Omental fat pad (tissue), 4 donors: ENCODE results near the gene IFNA17. TPM values are rescaled to one million over a fixed set of nuclear protein-coding genes. Genes with fewer than 3 reads are reported as not detected.
"Not testable (repeated sequence)": the region's sequence is repeated elsewhere in the genome, so short reads cannot be mapped to it uniquely, and the experiment has no call there.

Source experiments
- ATAC-seq: fragments of 150-250 bp; one replicate; pipeline ENCODE4 v1.9.1; 2016; ENCODE audit warnings: mild to moderate bottlenecking, moderate library complexity; ENCODE audit not compliant: low FRiP score
- DNase-seq: peaks from one replicate; pipeline ENCODE4 v3.0.0-alpha.2; 2019; ENCODE audit warnings: low spot score
- total RNA-seq, 4 donors: library from RNA; depleted of rRNA; stranded (reverse); fragments of >200 nt; gene quantifications; one replicate each; pipeline ENCODE4 v1.1.0, GENCODE V29; 2016
- TF ChIP-seq, protein P1 (sequence below), 3 donors: fragments of 450-650 bp; IDR thresholded peaks; one replicate each; pipeline ENCODE4 v1.5.1; 2016 to 2017; ENCODE audit warnings: antibody characterized with exemption in 3 of 3, mild to moderate bottlenecking in 3 of 3, moderate library complexity in 2 of 3

The IFNA17 gene
- total RNA-seq, 4 donors from 2014 or later = not detected

DNA sequence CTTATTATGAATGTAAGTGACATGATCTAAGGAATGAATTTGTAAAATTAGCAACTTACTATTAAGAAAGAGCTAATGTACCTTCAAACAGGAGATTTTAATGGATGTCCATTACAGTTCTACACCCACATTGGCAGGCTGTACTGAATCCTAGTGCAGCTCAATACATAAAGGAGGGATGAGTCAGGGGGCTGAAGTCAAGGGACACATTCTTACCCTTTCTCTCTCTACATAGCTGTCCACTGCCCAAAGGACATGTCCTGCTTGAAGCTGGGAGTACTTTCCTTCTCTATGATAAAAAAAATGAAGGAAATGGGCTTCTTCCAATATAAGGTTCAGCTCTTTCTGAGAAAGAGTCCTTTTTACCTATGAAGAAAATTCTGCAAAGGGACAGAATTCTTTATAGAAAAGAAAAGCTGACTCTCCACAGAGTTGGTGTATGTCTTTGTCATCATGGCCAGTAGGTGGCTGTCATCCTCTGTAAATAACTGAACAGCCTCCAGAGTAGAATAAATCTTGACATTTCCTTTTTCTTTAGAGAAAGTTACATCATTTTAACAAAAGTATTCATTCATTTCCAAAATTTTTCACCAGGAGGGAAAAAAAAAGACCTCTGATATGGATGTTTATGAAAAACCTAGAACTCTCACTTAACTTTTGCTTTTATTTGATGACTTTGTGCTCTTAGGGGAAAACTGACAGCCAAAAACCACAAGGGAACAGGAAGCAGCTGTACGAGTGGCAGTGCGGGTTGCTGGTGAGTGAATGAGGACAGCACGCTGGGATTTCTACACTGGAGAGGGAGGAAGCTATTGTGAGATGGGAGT lies 24.9 kb upstream of the IFNA17 start:
- ATAC-seq (no peak), DNase-seq (no peak)
- TF ChIP-seq, protein P1, sequence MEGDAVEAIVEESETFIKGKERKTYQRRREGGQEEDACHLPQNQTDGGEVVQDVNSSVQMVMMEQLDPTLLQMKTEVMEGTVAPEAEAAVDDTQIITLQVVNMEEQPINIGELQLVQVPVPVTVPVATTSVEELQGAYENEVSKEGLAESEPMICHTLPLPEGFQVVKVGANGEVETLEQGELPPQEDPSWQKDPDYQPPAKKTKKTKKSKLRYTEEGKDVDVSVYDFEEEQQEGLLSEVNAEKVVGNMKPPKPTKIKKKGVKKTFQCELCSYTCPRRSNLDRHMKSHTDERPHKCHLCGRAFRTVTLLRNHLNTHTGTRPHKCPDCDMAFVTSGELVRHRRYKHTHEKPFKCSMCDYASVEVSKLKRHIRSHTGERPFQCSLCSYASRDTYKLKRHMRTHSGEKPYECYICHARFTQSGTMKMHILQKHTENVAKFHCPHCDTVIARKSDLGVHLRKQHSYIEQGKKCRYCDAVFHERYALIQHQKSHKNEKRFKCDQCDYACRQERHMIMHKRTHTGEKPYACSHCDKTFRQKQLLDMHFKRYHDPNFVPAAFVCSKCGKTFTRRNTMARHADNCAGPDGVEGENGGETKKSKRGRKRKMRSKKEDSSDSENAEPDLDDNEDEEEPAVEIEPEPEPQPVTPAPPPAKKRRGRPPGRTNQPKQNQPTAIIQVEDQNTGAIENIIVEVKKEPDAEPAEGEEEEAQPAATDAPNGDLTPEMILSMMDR (IDR thresholded peaks at IDR 0.05) = no peak

DNA sequence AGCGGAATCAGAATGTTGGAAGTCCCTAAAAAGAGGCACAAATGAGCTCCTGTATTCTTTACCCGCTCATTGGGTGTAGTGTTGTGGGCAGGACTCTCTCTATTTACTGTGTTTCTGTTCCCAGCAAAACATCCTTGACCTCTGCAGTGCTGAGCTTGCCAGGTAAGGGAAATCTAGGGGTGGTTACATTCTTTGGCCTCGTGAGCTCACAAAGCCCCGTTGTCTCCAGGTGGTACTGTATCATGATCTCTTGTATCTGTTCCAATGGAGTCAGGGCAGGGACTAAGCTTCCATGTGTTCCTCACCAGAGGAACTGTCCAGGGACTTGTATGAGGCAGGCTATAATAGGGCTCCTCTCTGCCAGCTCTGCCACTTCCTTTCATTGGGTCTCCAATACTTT lies 23.6 kb upstream of the IFNA17 start:
- no peak for ATAC-seq
- TF ChIP-seq, protein P1 (IDR thresholded peaks at IDR 0.05) = no peak
- no peak for DNase-seq

DNA sequence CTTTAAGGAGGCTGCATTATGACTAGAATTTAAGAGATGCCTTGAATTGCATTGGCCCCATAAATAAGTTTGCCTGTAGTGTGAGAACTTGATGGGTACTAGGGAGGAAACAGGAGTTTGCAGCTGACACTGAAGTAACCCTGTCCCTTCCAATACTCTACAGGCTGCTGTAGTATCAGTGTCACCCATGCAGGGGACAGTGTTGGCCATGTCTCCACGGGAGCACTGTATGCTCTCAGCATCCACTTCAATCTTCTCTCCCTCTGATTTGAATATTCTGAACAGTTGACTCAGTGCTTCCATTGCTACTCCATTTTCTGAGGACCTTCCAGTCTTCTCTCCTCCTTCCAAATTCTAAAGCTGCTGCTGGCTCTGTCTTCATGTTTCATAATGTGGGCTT lies 23.2 kb upstream of the IFNA17 start:
- DNase-seq = no peak
- TF ChIP-seq, protein P1 (IDR thresholded peaks at IDR 0.05) = no peak
- ATAC-seq = no peak

DNA sequence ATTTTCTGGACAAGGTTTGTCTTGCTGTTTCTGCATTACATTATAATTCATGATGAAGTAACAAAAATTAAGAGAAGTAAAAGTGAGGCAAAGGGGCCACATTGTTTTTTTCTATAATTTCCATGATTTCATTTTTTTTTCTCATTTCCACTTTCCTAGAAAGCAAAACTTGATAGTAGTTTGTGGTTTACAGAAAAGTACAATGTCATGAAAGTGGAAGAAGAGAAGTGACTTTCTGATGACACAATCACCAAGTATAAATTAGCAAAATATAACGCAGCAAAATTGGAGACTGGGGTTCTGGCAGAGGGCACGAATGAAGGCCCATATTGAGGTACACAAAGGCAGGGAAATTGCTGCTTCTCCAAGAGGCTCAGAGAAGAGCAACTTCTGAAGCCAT lies 16.8 kb upstream of the IFNA17 start:
- DNase-seq = no peak
- no peak for ATAC-seq
- TF ChIP-seq, protein P1 (IDR thresholded peaks at IDR 0.05) = no peak

DNA sequence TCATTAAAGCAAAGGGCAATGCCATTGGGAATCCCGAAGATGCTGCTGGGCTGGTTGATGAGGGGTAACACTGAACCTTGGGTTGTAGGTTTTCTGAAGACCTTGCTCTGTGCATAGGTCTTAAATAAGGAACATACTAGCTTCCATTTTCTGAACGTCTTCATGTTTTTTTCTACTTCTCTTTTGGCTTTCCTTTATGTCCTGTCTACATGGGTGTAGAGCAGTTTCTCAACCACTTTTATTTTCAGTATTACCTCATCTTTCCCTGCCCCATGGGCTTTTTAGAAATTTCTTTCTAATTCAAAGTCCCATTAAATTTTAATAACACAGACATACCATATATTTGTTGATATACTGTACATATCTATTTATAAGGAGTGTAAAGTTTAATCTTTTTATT lies 11.9 kb upstream of the IFNA17 start, which contains the start of gene IFNA14:
Gene IFNA14 (minus strand): TSS at position 95 of the 400 bp plus-strand sequence. CDS start 70 bp downstream, at position 25.
- DNase-seq = no peak
- ATAC-seq = no peak
- TF ChIP-seq, protein P1 (IDR thresholded peaks at IDR 0.05) = no peak

DNA sequence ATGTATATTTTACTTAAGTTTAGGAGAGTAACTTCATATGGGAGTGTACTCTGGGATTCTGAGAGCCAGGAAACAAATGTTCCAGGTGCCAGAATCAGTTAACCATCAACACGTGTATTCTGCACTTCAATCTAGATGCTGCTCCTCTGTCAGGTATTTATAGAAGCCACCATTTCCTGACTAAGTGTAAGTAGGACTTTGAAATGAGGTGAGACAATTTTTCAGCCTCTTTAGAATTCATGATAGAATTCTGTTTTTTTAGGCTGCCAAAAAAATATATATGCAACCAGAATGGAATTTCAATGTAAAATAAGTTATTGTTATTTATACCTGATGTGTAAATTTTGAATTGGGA lies 8.3 kb upstream of the IFNA17 start:
- not testable (repeated sequence) for DNase-seq, ATAC-seq

DNA sequence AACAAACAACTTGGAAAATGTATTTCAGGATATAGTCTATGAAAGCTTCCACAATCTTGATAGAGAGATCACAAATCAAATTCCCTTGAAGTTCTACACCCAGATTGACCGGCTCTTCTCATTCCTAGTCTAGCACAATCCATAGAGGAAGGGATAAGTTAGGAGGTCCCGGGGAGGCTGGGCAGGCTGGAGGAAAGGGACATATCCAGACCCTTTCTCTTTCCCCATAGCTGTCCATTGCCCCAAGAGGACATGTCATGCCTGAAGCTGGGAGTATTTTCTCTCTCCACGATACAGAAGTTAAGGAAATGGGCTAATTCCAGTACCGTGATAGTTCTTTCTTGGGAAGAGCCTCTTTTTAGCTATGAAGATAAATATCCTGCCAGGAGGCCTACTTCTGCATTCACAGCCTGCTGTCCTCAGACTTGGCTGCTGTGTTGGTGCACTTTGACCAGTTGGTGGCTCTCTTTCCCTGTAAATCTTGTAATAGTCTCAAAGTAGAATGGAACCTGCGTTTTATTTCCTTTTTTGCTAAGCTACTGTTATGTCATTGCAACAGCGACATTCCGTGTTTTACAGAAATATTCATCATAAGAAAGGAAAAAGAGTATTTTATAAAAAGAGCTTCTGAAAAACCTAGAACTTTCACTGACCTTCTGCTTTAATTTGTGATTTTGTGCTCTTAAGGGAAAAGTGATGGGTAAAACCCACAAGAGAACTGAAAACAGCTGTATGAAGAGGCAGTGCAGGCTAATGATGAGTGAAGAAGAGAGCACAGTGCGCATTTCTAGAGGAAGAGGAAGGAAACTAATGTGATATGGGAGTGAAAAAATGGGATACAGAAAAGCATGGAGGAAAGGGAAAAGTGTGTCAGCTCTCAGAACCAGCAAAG lies 7.7 kb upstream of the IFNA17 start:
- not testable (repeated sequence) for DNase-seq, ATAC-seq
